Small intestine (tissue), 7 donors: Measurements from ENCODE around the gene SPART. TPM values are rescaled to one million over a fixed set of nuclear protein-coding genes. Genes with fewer than 3 reads are reported as not detected.

ENCODE experiments used
- DNase-seq, 2 donors: peaks; one replicate each; pipeline versions ENCODE4 v3.0.0 to v3.0.0-alpha.2; 2013
- FAIRE-seq: peaks from 2 replicates; lab custom pipeline; 2012; peaks lifted over from hg19 to GRCh38; lab: Jason Lieb, UNC
- H3K27ac ChIP-seq, 3 donors: one replicate each; pipeline ENCODE4 v1.5.1; 2013; ENCODE audit warnings: low read length in 2 of 3, mild to moderate bottlenecking in 2 of 3, control low read depth in 1 of 3, inconsistent platforms in 1 of 3, low read depth in 1 of 3, moderate library complexity in 1 of 3
- H3K27me3 ChIP-seq, 3 donors: one replicate each; pipeline ENCODE4 v1.6.1; 2013; ENCODE audit warnings: low read length in 3 of 3, inconsistent platforms in 1 of 3; ENCODE audit not compliant: control insufficient read depth in 3 of 3, insufficient read depth in 3 of 3
- H3K36me3 ChIP-seq, 3 donors: one replicate each; pipeline ENCODE4 v1.6.1; 2013; ENCODE audit warnings: low read length in 3 of 3, inconsistent platforms in 1 of 3, low read depth in 1 of 3, mild to moderate bottlenecking in 1 of 3, moderate library complexity in 1 of 3; ENCODE audit not compliant: control insufficient read depth in 3 of 3, insufficient read depth in 2 of 3
- H3K4me1 ChIP-seq, 3 donors: one replicate each; pipeline ENCODE4 v1.6.1; 2013; ENCODE audit warnings: low read length in 2 of 3, inconsistent platforms in 1 of 3, low read depth in 1 of 3, mild to moderate bottlenecking in 1 of 3, moderate library complexity in 1 of 3; ENCODE audit not compliant: control insufficient read depth in 3 of 3, insufficient read depth in 2 of 3
- H3K4me3 ChIP-seq, 3 donors: one replicate each; pipeline ENCODE4 v1.5.1; 2013; ENCODE audit warnings: low read length in 3 of 3, control low read depth in 1 of 3, inconsistent platforms in 1 of 3, low read depth in 1 of 3, mild to moderate bottlenecking in 1 of 3, moderate library complexity in 1 of 3
- H3K9me3 ChIP-seq, 2 donors: one replicate each; pipeline ENCODE4 v1.6.1; 2013; ENCODE audit warnings: low read depth in 1 of 2, low read length in 1 of 2; ENCODE audit not compliant: control insufficient read depth in 2 of 2, insufficient read depth in 1 of 2
- WGBS, 3 donors: extraction: QIAGEN DNeasy Blood & Tissue Kit; methylation state at CpG; one replicate each; pipeline ENCODE4 v1.1.7; 2013; 5-methylcytosine and 5-hydroxymethylcytosine counted together
- polyA plus RNA-seq, 4 donors: library from polyadenylated mRNA; stranded (reverse) in 3 of 4; unstranded in 1 of 4; fragments of 200-250 nt in 3 of 4; fragments of 120-200 nt in 1 of 4; gene quantifications; one replicate each; pipeline versions ENCODE4 v1.2.1 to v1.2.3, GENCODE V29; 2013
- donor health status: healthy with polysubstance abuse.
- donor health status: control.
- donor health status: control.
- donor health status: Bipolar disorder and iron deficiency.
- donor health status: healthy.

Gene SPART
- polyA plus RNA-seq, 4 donors = 3.4 to 55.3 (median 12.4) TPM

GRCh38 chr13:36370108-36370429, 23.9 kb upstream of the SPART start:
- Histone ChIP-seq H3K36me3 (peaks cover 0 to 2% (median 0%) of the 10 kb centered on the region in 3 donors), H3K9me3 (no peaks in the 10 kb centered on the region), H3K27me3 (no peaks in the 10 kb centered on the region), H3K4me1 (no peaks in the 10 kb centered on the region), H3K4me3 (no peak overlapping the region), H3K27ac (no peak overlapping the region)
- FAIRE-seq (no peak), DNase-seq (no peak)
- 83 to 94% (median 93%) methylated on average over 6 of the region's 6 CpGs for WGBS, 3 donors

- H3K4me3 ChIP-seq = no peak overlapping the region
- no peak overlapping the region for H3K27ac ChIP-seq
- no peaks in the 10 kb centered on the region for H3K4me1 ChIP-seq
- peaks cover 0 to 2% (median 0%) of the 10 kb centered on the region in 3 donors for H3K36me3 ChIP-seq
- no peaks in the 10 kb centered on the region for H3K9me3 ChIP-seq
- FAIRE-seq (no peak), DNase-seq (no peak)
- WGBS, 3 donors = 71 to 74% (median 71%) methylated on average over 8 of the region's 8 CpGs
- no peaks in the 10 kb centered on the region for H3K27me3 ChIP-seq
These were observed 23.3 kb upstream of the SPART start for GRCh38 chr13:36369268-36370107.

- 69 to 73% (median 71%) methylated on average over 4 of the region's 4 CpGs for WGBS, 3 donors
- Histone ChIP-seq H3K4me3 (no peak overlapping the region), H3K27me3 (no peaks in the 10 kb centered on the region), H3K4me1 (no peaks in the 10 kb centered on the region), H3K9me3 (no peaks in the 10 kb centered on the region), H3K36me3 (peaks cover 0 to 2% (median 0%) of the 10 kb centered on the region in 3 donors), H3K27ac (no peak overlapping the region)
- DNase-seq = no peak
- no peak for FAIRE-seq
These were observed 19.8 kb upstream of the SPART start for GRCh38 chr13:36366031-36366430.

- peaks cover 0 to 2% (median 0%) of the 10 kb centered on the region in 3 donors for H3K36me3 ChIP-seq
- no peaks in the 10 kb centered on the region for H3K4me1 ChIP-seq
- H3K4me3 ChIP-seq = no peak overlapping the region
- H3K27ac ChIP-seq = no peak overlapping the region
- no peaks in the 10 kb centered on the region for H3K9me3 ChIP-seq
- DNase-seq (no peak), FAIRE-seq (no peak)
- WGBS, 3 donors = 78 to 90% (median 88%) methylated on average over 3 of the region's 3 CpGs
- H3K27me3 ChIP-seq = no peaks in the 10 kb centered on the region
These were observed 17.2 kb upstream of the SPART start for GRCh38 chr13:36363366-36363863.

GRCh38 chr13:36362914-36363313, 16.7 kb upstream of the SPART start:
- H3K27ac ChIP-seq = no peak overlapping the region
- H3K36me3 ChIP-seq = peaks cover 0 to 2% (median 0%) of the 10 kb centered on the region in 3 donors
- no peak overlapping the region for H3K4me3 ChIP-seq
- DNase-seq (no peak), FAIRE-seq (no peak)
- H3K4me1 ChIP-seq = no peaks in the 10 kb centered on the region
- no peaks in the 10 kb centered on the region for H3K9me3 ChIP-seq
- WGBS, 3 donors = 72 to 76% (median 73%) methylated on average over 3 of the region's 3 CpGs
- no peaks in the 10 kb centered on the region for H3K27me3 ChIP-seq

GRCh38 chr13:36362251-36362650, 16.1 kb upstream of the SPART start:
- Histone ChIP-seq H3K27me3 (no peaks in the 10 kb centered on the region), H3K36me3 (peaks cover 0 to 2% (median 0%) of the 10 kb centered on the region in 3 donors), H3K4me3 (no peak overlapping the region), H3K9me3 (no peaks in the 10 kb centered on the region), H3K27ac (no peak overlapping the region), H3K4me1 (no peaks in the 10 kb centered on the region)
- 62 to 81% (median 68%) methylated on average over 2 of the region's 2 CpGs for WGBS, 3 donors
- FAIRE-seq (no peak), DNase-seq (no peak)

GRCh38 chr13:36360903-36361302, 14.7 kb upstream of the SPART start:
- 47 to 67% (median 58%) methylated on average over 1 of the region's 1 CpG for WGBS, 3 donors
- H3K9me3 ChIP-seq = peaks cover 0 to 4% of the 10 kb centered on the region in 2 donors
- no peaks in the 10 kb centered on the region for H3K36me3 ChIP-seq
- H3K4me1 ChIP-seq = no peaks in the 10 kb centered on the region
- FAIRE-seq (no peak), DNase-seq (no peak)
- no peaks in the 10 kb centered on the region for H3K27me3 ChIP-seq
- no peak overlapping the region for H3K4me3 ChIP-seq
- no peak overlapping the region for H3K27ac ChIP-seq

- 60 to 95% (median 76%) methylated on average over 1 of the region's 1 CpG for WGBS, 3 donors
- FAIRE-seq (no peak), DNase-seq (no peak)
- Histone ChIP-seq H3K27ac (no peak overlapping the region), H3K36me3 (no peaks in the 10 kb centered on the region), H3K4me1 (no peaks in the 10 kb centered on the region), H3K4me3 (no peak overlapping the region), H3K27me3 (no peaks in the 10 kb centered on the region), H3K9me3 (peaks cover 0 to 4% of the 10 kb centered on the region in 2 donors)
These were observed 13.2 kb upstream of the SPART start for GRCh38 chr13:36359301-36359950.
